Thymus (tissue), 14 donors: ENCODE measurements around the gene HLA-DPA1. TPM values are rescaled to one million over a fixed set of nuclear protein-coding genes. Genes with fewer than 3 reads are reported as not detected.

ENCODE experiments used
- DNase-seq, 9 donors: peaks; one replicate each; pipeline ENCODE4 v3.0.0-alpha.2; 2013; ENCODE audit warnings: low spot score in 9 of 9, low read depth in 6 of 9, missing footprints in 1 of 9
- H3K27ac ChIP-seq, 2 donors: one replicate each; pipeline ENCODE4 v1.5.1; 2013; ENCODE audit warnings: control low read depth in 1 of 2, low read depth in 1 of 2, low read length in 1 of 2, mild to moderate bottlenecking in 1 of 2, moderate library complexity in 1 of 2
- H3K27me3 ChIP-seq, 2 donors: one replicate each; pipeline ENCODE4 v1.5.1; 2013; ENCODE audit warnings: low read length in 1 of 2; ENCODE audit not compliant: control insufficient read depth in 2 of 2, insufficient read depth in 1 of 2
- H3K36me3 ChIP-seq, 2 donors: one replicate each; pipeline ENCODE4 v1.5.1; 2013; ENCODE audit warnings: low read length in 1 of 2, mild to moderate bottlenecking in 1 of 2, moderate library complexity in 1 of 2; ENCODE audit not compliant: control insufficient read depth in 2 of 2, insufficient read depth in 2 of 2
- H3K4me1 ChIP-seq, 2 donors: one replicate each; pipeline ENCODE4 v1.5.1; 2013; ENCODE audit warnings: low read length in 2 of 2; ENCODE audit not compliant: control insufficient read depth in 2 of 2, insufficient read depth in 2 of 2
- H3K4me3 ChIP-seq, 2 donors: one replicate each; pipeline ENCODE4 v1.5.1; 2013; ENCODE audit warnings: low read length in 2 of 2, control low read depth in 1 of 2, mild to moderate bottlenecking in 1 of 2
- H3K9me3 ChIP-seq, 2 donors: one replicate each; pipeline ENCODE4 v1.5.1; 2013; ENCODE audit warnings: low read length in 1 of 2, mild to moderate bottlenecking in 1 of 2; ENCODE audit not compliant: control insufficient read depth in 2 of 2, insufficient read depth in 1 of 2
- WGBS: extraction: QIAGEN DNeasy Blood & Tissue Kit; methylation state at CpG from one replicate; pipeline ENCODE4 v1.1.7; 2013; 5-methylcytosine and 5-hydroxymethylcytosine counted together
- long read RNA-seq, 10 donors: transcript quantifications; one replicate each; lab custom pipeline, GENCODE V29; 2026
- polyA plus RNA-seq: library from polyadenylated mRNA; stranded (reverse); fragments of 200-250 nt; gene quantifications from one replicate; pipeline ENCODE4 v1.2.3, GENCODE V29; 2013
- total RNA-seq: library from RNA; stranded (reverse); fragments of 120-200 nt; gene quantifications from one replicate; pipeline ENCODE4 v1.2.4, GENCODE V29; 2013
- donor health status: healthy.

Gene HLA-DPA1
- total RNA-seq (700 TPM), polyA plus RNA-seq (332 TPM)
- long read RNA-seq, donor 1, full-length matches to known transcripts = 1 of 15 reads
- long read RNA-seq, donor 1, partial matches to known transcripts = 14 of 15 reads
- long read RNA-seq, donor 1, other reads (novel, unspliced or antisense) = 0 of 15 reads
- long read RNA-seq, donor 2 = 0 reads
- long read RNA-seq, donor 3, full-length matches to known transcripts = 16 of 485 reads
- long read RNA-seq, donor 3, partial matches to known transcripts = 469 of 485 reads
- long read RNA-seq, donor 3, other reads (novel, unspliced or antisense) = 0 of 485 reads
- long read RNA-seq, donor 4, full-length matches to known transcripts = 17 of 652 reads
- long read RNA-seq, donor 4, partial matches to known transcripts = 618 of 652 reads
- long read RNA-seq, donor 4, other reads (novel, unspliced or antisense) = 17 of 652 reads
- long read RNA-seq, donor 5, full-length matches to known transcripts = 28 of 1,290 reads
- long read RNA-seq, donor 5, partial matches to known transcripts = 1,229 of 1,290 reads
- long read RNA-seq, donor 5, other reads (novel, unspliced or antisense) = 33 of 1,290 reads
- long read RNA-seq, donor 6, full-length matches to known transcripts = 8 of 229 reads
- long read RNA-seq, donor 6, partial matches to known transcripts = 221 of 229 reads
- long read RNA-seq, donor 6, other reads (novel, unspliced or antisense) = 0 of 229 reads
- long read RNA-seq, donor 7, full-length matches to known transcripts = 12 of 474 reads
- long read RNA-seq, donor 7, partial matches to known transcripts = 447 of 474 reads
- long read RNA-seq, donor 7, other reads (novel, unspliced or antisense) = 15 of 474 reads
- long read RNA-seq, donor 8, full-length matches to known transcripts = 11 of 116 reads
- long read RNA-seq, donor 8, partial matches to known transcripts = 105 of 116 reads
- long read RNA-seq, donor 8, other reads (novel, unspliced or antisense) = 0 of 116 reads
- long read RNA-seq, donor 9, full-length matches to known transcripts = 7 of 141 reads
- long read RNA-seq, donor 9, partial matches to known transcripts = 134 of 141 reads
- long read RNA-seq, donor 9, other reads (novel, unspliced or antisense) = 0 of 141 reads
- long read RNA-seq, donor 10, full-length matches to known transcripts = 13 of 385 reads
- long read RNA-seq, donor 10, partial matches to known transcripts = 299 of 385 reads
- long read RNA-seq, donor 10, other reads (novel, unspliced or antisense) = 73 of 385 reads

DNA sequence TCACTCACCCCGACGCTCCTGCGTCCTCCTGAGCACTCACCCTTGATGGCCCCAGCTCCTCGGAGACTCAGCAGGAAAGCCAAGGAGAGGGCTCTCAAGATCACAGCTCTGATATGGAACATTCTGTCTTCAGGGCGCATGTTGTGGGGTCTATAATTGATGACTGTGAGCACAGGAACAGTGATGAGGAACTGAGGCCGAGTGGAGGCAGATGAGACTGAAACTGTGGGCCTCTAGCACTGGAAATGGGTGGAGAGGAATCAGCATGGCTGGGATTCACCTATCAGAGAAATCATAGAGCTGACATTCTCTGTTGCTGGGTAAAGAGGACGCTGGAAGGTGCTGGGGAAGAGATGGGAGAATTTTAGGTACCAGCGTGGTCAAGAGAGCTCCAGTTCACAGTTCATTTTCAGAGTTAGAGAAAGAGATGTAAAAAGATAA lies at the start of gene HLA-DPA1:
Gene HLA-DPA1, minus strand, starts transcription at position 219 of the 441 bp plus-strand sequence.
- peak within 1 kb of the TSS; percentile 22 to 54 for H3K27ac ChIP-seq
- peak within 1 kb of the TSS; percentile 25 to 27 for H3K4me3 ChIP-seq
- peak in 3 of 9 donors; percentile 10 to 56 (median 18) for DNase-seq
- no peaks in the 10 kb centered on the region for H3K4me1 ChIP-seq
- peaks cover 0 to 6% of the 10 kb centered on the region in 2 donors for H3K27me3 ChIP-seq
- peaks cover 0 to 7% of the 10 kb centered on the region in 2 donors for H3K36me3 ChIP-seq
- no peaks in the 10 kb centered on the region for H3K9me3 ChIP-seq
- WGBS = 9% methylated on average over 8 of the region's 8 CpGs

DNA sequence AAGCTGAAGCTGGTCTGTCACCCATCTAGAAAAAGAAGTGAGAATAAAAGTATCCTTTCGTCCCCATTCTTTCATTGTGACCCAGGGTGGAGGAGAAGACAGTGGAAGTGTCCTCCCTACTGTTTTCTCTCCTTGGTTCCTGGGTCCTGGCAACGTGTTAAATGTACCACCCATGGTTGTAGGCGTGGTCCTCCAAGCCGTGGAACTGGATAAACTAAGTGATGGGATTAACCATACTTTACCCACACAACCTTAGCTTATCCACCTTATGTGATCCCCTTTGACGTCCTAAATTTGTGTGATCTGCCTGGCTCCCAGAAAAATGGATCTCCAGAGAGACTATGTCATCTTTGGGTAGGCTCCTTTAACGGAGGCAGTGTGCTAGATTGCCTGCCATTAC lies 49.7 kb upstream of the HLA-DPA1 start:
- no peaks in the 10 kb centered on the region for H3K4me1 ChIP-seq
- no peak for DNase-seq
- no peak overlapping the region for H3K4me3 ChIP-seq
- H3K36me3 ChIP-seq = no peaks in the 10 kb centered on the region
- 95% methylated on average over 6 of the region's 6 CpGs for WGBS
- peaks cover 2 to 14% of the 10 kb centered on the region in 2 donors for H3K27me3 ChIP-seq
- H3K9me3 ChIP-seq = peaks cover 2 to 12% of the 10 kb centered on the region in 2 donors
- no peak overlapping the region for H3K27ac ChIP-seq

DNA sequence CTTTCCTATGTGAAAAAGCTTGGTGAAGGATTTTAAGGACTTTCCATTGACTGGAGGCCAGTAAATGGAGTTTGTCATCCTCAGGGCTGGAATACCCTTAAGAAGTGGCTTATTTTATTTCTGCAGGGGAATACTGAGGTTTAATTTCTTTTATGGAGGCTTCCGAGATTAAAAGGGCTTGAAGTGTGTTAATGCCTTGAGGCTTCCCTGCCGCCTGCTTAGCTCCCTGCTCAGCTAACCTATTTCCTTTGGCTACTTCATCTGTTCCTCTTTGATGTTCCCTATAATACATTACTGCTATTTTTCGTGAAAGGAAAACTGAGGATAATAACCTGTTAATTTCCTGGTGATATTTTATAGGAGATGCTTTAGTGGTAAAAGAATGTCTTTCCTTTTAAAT lies 46.6 kb upstream of the HLA-DPA1 start:
- Histone ChIP-seq H3K9me3 (peaks cover 2 to 12% of the 10 kb centered on the region in 2 donors), H3K4me3 (no peak overlapping the region), H3K27ac (no peak overlapping the region), H3K27me3 (peaks cover 20 to 46% of the 10 kb centered on the region in 2 donors), H3K4me1 (peaks cover 0 to 4% of the 10 kb centered on the region in 2 donors), H3K36me3 (no peaks in the 10 kb centered on the region)
- WGBS = 89% methylated on average over 3 of the region's 3 CpGs
- DNase-seq = no peak

DNA sequence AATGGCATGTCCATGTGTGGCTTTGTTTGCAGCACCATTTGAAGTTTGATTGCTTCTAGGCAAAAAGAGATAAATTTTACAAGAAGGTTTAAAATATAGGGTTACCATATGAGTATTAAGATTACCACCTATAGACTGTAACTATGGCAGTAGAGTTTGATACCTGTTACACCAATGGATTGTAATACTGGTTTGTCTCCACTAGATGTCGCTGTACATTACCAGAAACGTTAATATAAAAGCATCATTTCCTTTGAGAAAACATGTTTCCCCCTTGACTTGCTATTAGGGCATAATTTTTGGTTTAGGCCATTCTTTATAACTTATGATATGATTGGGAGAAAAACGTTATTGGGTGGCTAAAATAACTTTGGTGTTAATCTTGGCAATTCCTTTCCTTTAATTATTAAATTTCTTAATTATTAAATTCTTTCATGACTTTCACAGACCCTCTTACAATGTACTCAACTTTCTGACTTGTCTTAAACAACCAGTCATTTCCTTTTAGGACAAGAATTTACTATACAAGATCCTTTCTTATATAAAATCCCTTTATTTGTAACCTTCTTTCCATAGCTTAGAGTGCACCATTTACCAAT lies 45.2 kb upstream of the HLA-DPA1 start:
- Histone ChIP-seq H3K27me3 (peaks cover 20 to 58% of the 10 kb centered on the region in 2 donors), H3K4me3 (no peak overlapping the region), H3K9me3 (peaks cover 2 to 8% of the 10 kb centered on the region in 2 donors), H3K4me1 (peaks cover 0 to 8% of the 10 kb centered on the region in 2 donors), H3K27ac (no peak overlapping the region), H3K36me3 (no peaks in the 10 kb centered on the region)
- peak in 8 of 9 donors; percentile 38 to 73 (median 52) for DNase-seq
- 0% methylated on average over 3 of the region's 3 CpGs for WGBS

- Histone ChIP-seq H3K36me3 (no peaks in the 10 kb centered on the region), H3K27ac (no peak overlapping the region), H3K4me3 (no peak overlapping the region), H3K27me3 (peaks cover 20 to 65% of the 10 kb centered on the region in 2 donors), H3K9me3 (no peaks in the 10 kb centered on the region), H3K4me1 (peaks cover 0 to 8% of the 10 kb centered on the region in 2 donors)
- no peak for DNase-seq
- WGBS = 12% methylated on average over 9 of the region's 9 CpGs
Observed at GRCh38 chr6:33117811-33118277, 44.4 kb upstream of the HLA-DPA1 start.

DNA sequence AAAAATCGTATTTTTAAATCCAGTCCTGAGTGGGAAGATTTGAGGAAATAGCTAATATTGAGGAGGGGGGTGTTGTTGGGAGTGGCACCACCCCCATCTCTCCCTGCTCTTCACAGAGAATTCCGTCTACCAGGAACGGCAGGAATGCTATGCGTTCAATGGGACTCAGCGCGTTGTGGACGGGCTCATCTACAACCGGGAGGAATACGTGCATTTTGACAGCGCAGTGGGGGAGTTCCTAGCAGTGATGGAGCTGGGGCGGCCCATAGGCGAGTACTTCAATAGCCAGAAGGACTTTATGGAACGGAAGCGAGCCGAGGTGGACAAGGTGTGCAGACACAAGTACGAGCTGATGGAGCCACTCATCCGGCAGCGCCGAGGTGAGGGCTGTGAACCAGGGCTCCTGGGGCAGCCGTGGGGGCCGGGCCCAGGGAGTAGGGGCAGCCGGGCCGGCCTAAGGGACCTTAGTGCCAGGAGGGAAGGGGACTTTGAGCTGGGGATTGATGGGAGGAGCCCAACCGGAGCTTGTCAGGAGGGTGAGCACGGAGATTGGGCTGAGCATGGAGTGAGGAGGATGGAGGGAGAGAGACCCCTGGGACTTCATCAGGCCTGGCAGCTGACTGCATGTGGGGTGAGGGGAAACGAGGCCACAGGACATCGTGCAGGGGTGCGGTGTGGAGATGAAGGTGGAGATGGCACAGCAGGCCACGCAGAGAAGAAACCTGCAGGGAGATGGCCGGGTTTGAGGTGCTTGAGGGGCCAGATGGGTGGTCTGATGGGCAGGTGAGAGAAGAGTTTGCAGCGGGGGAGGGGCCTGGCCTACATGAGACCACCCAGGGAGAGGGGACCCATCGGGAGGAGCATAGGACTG lies 43.6 kb upstream of the HLA-DPA1 start:
- Histone ChIP-seq H3K4me1 (peaks cover 0 to 8% of the 10 kb centered on the region in 2 donors), H3K27me3 (peaks cover 20 to 70% of the 10 kb centered on the region in 2 donors), H3K36me3 (no peaks in the 10 kb centered on the region), H3K4me3 (no peak overlapping the region), H3K9me3 (no peaks in the 10 kb centered on the region), H3K27ac (no peak overlapping the region)
- WGBS = 12% methylated on average over 32 of the region's 32 CpGs
- DNase-seq = no peak

DNA sequence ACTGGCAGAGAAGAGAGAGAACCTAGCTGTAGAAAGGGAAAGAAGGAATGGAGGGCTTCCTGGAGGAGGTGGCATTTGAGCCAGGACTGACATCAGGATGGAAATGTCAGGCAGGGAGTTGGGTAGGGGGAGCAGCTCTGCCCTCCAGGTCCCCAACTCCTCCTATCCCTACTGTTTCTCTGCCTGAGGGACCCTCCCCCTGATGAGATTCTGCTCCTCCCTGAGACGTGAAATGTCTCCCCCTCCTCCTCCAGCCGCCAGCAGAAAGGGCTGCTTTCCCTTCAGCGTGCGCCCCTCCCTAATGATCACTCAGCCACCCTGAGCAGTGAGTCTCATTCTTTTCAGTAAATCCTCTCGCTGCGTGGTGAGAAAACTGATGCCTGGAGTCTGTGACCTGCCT lies 43.0 kb upstream of the HLA-DPA1 start:
- Histone ChIP-seq H3K9me3 (no peaks in the 10 kb centered on the region), H3K27ac (no peak overlapping the region), H3K27me3 (peaks cover 20 to 74% of the 10 kb centered on the region in 2 donors), H3K4me3 (no peak overlapping the region), H3K36me3 (no peaks in the 10 kb centered on the region), H3K4me1 (peaks cover 0 to 10% of the 10 kb centered on the region in 2 donors)
- no peak for DNase-seq
- 26% methylated on average over 6 of the region's 6 CpGs for WGBS
